HG03103 (cell line): Measurements from ENCODE around the gene YBX2.
A peak's percentile ranks its signal among the peaks of the same experiment; 100 is the strongest.

Source experiments
- ATAC-seq: cut with Tn5 transposase; IDR thresholded peaks from one replicate; pipeline ENCODE4 v1.9.1; 2021; ENCODE audit warnings: low read depth; ENCODE audit not compliant: unreplicated experiment

The YBX2 gene

GRCh38 chr17:7280519-7281073, 13.8 kb downstream of the YBX2 start:
- ATAC-seq = peak; percentile 43

- ATAC-seq = no peak
Observed at GRCh38 chr17:7279448-7279847, 15.0 kb downstream of the YBX2 start.

- no peak for ATAC-seq
Observed at GRCh38 chr17:7266784-7267183, 27.7 kb downstream of the YBX2 start.

- ATAC-seq = no peak
Observed at GRCh38 chr17:7263801-7264078, 30.7 kb downstream of the YBX2 start.

- ATAC-seq = no peak
Observed at GRCh38 chr17:7262935-7263800, 31.3 kb downstream of the YBX2 start.

- no peak for ATAC-seq
Observed at GRCh38 chr17:7262192-7262934, 32.1 kb downstream of the YBX2 start, which contains the start of gene CLDN7. CLDN7 (minus strand) TSS chr17:7262478; CDS start chr17:7262043, 435 bp downstream.

GRCh38 chr17:7261379-7262191, 32.9 kb downstream of the YBX2 start:
- no peak for ATAC-seq

GRCh38 chr17:7260651-7261378, 33.6 kb downstream of the YBX2 start:
- no peak for ATAC-seq

GRCh38 chr17:7260151-7260550, 34.3 kb downstream of the YBX2 start:
- no peak for ATAC-seq

GRCh38 chr17:7259555-7259889, 34.9 kb downstream of the YBX2 start:
- no peak for ATAC-seq

GRCh38 chr17:7258731-7259554, 35.5 kb downstream of the YBX2 start:
- ATAC-seq = no peak

GRCh38 chr17:7256766-7257456, 37.5 kb downstream of the YBX2 start:
- no peak for ATAC-seq

- ATAC-seq = no peak
Observed at GRCh38 chr17:7254511-7254910, 39.9 kb downstream of the YBX2 start.

- ATAC-seq = no peak
Observed at GRCh38 chr17:7253082-7253481, 41.4 kb downstream of the YBX2 start.

GRCh38 chr17:7252176-7253043, 42.0 kb downstream of the YBX2 start, which contains the start of gene ELP5:
ELP5 (plus strand) TSS chr17:7252215; CDS start chr17:7252551, 336 bp downstream.
- ATAC-seq = peak; percentile 31

GRCh38 chr17:7251661-7252175, 42.7 kb downstream of the YBX2 start, which contains the start of gene CTDNEP1:
CTDNEP1 (minus strand) TSS chr17:7251734; CDS start chr17:7251296, 438 bp downstream.
- peak; percentile 78 for ATAC-seq
